GM18502 (cell line): Measurements from ENCODE around the gene HUS1B.
"Not testable (repeated sequence)": the region's sequence is repeated elsewhere in the genome, so short reads cannot be mapped to it uniquely, and the experiment has no call there.

Experiments
- ATAC-seq: cut with Tn5 transposase; IDR thresholded peaks from one replicate; pipeline ENCODE4 v1.9.1; 2021; ENCODE audit warnings: mild to moderate bottlenecking; ENCODE audit not compliant: unreplicated experiment, poor library complexity

The HUS1B gene

DNA sequence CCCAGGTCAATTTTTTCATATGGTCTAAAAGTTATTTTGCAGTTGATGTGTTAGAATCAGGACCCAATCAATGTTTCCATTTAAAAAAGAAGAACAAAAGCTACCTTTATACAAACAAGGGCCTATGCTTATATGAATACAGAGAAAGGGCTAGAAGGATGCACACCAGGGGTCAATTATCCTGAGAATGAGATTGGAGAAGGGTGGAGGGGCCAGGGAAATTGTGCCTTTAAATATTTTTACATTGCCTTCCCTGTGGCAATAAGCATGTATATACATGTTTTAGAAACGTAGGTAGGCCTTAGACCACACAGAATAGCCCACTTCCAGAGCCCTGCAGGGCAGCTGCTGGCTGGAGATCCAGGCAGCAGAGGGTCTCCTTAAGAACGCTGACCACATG lies 23.4 kb upstream of the HUS1B start:
- no peak for ATAC-seq

DNA sequence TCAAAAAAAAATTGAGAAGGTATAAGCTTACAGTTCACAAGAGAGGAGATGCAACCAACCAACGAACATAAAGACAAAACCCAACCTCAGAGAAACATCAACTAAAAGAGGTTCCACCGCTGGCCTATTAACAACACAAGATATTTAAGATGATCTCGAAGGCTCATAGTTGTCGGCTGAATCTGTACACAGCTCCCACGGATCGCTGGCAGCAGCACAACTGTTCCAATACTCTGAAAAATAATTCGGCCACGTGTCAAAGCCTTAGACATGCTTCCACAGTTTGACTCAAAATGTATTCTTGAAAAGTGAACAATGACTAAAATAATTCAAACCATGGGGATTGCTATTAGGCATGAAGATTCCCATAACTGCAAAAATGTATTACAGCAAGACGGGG lies 22.4 kb upstream of the HUS1B start:
- ATAC-seq: no peak

DNA sequence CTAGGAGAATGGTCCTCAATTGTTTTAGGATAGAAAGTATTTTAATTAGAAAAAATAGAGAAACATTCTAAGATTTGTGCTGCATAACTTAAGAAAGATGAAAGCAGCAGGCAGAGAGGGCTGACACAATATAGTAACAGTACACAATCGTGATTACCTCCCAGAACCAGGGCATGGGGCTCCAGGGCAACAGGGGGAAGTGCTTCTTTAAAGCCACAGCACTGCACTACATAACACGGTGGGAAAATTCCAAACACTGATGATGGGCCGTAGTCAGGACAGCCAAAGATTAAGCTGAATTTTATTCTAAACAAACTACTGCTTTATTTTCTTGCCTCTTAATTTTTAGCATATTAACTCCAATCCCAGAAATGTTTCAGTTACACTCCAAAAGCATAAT lies 21.6 kb upstream of the HUS1B start:
- ATAC-seq: no peak

DNA sequence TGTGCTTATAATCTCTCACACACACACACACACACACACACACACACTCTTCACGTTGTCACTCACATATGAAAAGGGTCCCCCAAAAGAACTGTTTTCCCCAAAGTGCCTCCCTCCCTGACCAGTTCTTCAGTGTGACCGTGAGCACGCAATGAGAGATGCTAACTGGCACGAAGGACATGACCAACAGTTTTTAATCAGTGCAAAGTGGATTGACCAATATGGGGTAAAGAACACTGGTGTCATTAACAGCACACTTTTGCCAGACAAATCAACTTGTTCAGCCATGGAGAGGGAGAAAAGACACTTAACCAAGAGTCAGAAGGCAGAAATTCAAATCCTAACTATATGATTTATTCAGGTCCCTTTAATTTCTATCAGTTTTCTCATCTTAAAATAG lies 21.0 kb upstream of the HUS1B start:
- no peak for ATAC-seq

DNA sequence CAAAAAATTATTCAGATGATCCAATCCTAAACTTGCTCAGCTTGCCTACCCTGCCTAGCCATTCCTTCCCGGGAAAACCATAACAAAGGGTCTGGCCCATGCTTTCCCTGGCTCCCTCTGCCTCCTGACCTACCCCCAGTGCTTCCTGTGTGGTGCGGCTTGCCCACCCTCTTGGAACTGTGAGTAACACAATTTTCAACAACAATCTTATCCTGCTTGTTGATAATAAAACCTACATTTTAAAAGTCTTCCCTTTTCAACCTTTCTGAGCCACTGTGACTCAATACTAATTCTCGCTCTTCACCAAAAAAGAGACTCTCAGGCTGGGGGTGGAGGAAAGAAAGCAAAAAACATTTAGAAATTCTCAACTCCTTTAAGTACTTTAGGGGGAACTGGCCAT lies 18.1 kb upstream of the HUS1B start:
- ATAC-seq: no peak

DNA sequence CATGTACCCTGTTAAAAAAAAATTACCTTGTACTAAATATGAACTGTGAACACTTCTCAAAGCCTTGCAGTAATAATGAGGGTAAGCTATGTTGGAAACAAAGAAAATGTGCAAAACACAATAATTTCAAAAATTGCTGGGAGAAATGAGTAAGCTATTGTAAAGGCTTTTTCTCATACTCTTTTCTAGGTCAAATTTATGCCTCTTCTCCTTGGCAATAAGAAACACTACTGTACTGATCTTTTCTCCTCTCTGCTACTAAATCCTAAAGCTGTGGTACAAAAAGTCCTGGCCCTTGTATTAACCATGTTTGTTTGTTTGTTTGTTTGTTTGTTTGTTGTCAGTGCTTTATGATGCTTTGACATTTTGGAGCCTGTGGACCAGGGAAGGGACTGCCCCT lies 17.5 kb upstream of the HUS1B start:
- ATAC-seq: no peak

DNA sequence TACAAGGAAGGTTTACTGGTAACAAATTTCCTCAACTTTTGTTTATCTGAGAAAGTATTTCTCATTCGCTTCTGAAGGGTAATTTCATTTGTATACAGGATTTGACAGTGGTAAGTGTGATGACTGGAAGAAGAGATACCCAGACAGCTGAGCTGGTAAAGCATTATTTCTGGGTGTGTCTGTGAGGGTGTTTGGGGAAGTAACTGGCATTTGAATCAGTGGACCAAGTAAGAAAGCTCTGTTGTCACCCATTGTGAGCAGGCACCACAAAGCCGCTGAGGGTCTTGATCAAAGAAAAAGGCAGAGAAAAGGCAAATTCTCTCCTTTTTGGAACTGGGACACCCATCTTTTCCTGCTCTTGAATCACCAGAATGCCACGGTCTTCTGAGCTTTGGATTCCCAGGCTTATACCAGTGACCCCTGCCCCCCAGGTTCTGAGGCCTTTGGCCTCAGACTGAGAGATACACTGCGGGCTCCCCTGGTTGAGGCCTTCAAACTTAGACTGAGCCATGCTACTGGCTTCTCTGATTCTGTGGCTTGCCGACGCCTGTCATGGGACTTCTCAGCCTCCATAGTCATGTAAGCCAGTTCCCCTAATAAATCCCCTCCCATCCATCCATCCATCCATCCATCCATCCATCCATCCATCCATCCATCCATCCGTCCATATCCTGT lies 10.5 kb upstream of the HUS1B start:
- ATAC-seq: no peak

DNA sequence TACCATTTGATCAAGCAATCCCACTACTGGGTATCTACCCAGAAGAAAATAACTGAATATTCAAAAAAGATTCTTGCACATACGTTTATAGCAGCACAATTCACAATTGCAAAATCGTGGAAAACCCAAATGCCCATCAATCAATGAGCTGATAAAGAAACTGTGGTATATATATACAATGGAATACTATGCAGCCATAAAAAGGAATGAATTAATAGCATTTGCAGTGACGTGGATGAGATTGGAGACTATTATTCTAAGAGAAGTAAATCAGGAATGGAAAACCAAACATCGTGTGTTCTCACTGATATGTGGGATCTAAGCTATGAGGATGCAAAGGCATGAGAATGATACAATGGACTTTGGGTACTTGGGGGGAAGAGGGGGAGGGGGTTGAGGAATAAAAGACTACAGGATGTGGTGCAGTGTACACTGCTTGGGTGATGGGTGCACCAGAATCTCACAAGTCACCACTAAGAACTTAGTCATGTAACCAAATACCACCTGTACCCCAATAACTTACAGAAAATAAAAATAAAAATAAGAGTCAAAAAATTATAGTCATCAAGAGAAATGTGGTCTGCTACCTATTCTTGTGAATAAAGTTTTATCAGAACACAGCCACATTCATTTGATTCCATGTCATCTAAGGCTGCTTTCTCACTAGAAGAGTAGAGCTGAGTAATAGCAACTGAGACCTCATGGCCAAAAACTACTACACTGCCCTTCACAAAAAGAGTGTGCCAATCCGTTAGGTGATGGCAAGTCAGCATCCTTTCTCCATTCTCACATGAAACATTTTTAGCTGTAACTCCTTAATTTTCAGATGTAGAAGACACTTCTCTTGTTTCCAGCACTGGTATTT lies 8.7 kb upstream of the HUS1B start:
- no peak for ATAC-seq

DNA sequence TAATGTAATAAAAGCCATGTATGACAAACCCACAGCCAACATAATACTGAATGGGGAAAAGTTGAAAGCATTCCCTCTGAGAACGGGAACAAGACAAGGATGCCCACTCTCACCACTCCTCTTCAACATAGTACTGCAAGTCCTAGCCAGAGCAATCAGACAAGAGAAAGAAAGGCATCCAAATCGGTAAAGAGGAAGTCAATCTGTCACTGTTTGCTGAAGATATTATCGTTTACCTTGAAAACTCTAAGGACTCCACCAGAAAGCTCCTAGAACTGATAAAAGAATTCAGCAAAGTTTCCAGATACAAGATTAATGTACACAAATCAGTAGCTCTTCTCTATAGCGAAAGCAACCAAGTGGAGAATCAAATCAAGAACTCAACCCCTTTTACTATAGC lies 6.9 kb upstream of the HUS1B start:
- not testable (repeated sequence) for ATAC-seq

DNA sequence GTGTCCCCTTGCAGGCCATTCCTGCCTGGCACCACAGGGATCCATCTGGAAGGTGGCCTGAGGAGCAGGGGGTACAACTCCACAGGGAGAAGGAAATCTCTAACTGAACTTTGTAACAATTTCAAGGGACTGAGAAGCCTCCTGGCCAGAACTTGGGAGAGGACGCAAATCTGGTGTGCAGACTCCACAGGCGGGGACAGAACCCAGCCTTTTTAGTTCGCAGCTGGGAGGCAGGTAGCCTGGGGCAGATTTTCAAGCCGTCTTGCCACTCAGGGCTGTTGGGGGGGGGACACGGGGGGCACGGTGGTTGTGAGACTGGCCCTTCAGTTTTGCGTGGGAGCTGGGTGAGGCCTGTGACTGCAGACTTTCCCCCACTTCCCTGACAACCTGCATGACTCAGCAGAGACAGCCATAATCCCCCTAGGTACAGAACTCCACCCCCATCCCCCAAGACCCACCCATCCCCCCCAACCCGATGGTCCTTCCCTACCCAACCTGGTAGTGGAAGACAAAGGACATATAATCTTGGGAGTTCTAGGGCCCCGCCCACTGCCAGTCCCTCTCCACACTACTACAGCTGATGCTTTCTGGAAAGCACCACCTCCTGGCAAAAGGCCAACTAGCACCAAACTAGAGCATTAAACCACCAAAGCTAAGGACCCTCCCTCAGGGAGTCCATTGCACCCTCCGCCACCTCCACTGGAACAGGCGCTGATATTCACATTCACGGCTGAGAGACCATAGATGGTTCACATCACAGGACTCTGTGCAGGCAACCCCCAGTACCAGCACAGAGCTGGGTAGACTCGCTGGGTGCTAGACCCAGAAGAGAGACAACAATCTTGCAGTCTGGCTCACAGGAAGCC lies 3.0 kb upstream of the HUS1B start:
- no peak for ATAC-seq

DNA sequence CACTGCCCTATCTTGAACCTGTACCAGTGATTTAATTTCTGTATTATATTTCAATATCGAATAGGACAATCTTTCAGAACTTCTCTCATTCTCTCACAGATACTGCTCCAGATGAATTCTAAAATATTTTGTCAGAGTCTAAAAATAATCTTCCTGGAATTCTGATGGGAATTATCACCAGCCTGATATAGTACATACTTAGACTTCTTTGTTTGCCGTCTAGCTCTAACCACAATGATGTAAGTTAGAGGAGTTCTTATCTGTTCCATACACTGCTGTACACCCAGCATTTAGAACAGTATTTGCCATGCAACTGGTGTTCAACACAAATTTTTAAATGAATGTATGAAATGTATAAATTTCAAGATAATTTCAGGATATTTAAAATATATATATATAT lies 1.3 kb upstream of the HUS1B start:
- ATAC-seq: no peak

DNA sequence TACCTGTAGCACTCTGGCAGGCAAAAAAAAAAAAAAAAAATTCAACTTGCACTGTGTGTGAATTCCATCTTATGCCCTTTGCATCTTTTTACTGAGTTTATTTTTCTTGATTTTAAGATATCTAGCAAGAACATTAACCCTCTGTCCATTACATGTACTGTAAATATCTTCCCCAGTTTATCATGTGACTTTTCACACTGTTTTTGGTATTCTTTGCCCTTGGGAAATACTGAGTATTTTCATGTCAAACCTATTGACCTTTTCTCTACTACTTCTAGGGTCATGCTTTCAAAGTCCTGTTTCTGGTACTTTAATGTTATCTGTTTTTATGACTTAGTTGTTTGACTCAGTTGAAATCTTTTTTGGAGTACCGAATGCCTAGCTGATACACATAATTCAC lies 843 bp upstream of the HUS1B start:
- no peak for ATAC-seq

DNA sequence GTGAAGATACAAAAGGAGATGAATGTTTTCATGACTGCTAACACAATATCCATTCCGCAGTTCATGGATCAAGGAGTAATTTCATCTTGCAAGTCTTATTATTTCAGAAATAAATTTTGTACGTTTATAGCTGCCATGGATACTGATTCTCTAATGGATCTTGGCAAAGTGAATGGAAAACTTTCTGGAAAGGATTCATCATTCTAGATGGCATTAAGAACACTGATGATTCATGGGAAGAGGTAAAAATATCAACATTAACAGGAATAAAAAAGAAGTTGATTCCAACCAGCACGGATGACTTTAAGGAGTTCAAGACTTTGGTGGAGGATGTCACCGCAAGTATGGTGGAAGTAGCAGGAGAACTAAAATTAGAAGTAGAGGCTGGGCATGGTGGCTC lies 2.8 kb downstream of the HUS1B start:
- ATAC-seq: no peak

DNA sequence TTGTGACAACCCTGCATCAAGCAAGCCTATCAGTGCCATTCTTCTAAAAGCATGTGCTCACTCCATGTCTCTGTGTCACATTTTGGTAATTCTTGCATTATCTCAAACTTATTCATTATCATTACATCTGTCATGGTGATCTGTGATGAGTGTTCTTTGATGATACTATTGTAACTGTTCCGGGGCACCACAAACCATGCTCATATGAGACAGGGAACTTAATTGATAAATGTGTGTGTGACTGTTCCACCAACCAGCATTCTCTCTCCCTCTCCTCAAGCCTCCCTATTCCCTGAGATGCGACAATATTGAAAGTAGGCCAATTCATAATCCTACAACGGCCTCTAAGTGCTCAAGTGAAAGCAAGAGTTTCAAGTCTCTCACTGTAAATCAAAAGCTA lies 4.0 kb downstream of the HUS1B start:
- no peak for ATAC-seq

DNA sequence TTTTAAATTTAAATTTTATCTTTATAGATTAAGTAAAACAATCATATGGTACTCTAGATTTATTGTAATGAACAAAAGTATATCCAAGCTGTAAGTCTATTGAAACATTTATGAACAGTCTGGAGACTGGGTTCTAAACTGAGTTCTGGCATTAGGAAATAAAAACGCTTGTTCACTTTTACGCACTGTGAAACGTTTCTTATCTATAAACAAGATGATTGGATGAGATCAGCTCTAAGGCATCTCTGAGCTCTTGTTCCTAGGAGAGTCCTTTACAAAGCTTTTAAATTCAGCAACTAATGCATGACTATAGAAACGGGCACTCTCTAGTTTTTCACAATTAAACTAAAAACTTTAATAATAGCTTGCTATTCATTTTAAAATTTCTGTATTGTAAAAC lies 6.8 kb downstream of the HUS1B start:
- ATAC-seq: no peak

DNA sequence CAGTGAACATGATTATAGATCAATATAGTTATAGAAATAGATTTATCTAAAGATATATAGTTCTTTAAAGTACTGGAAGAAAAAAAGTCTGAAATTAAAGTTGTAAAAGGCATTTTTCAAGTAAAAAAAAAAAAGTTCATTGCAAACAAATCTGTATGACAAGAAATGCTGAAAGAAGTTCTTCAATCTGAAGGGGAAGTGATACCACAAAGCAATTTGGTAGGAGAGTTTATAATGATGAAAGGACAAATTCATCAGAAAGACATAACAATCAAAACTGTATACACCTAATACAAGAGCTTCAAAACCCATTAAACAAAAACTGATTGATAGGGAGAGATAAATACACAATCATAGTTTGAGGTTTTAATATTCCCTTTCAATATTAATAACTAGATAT lies 14.1 kb downstream of the HUS1B start:
- no peak for ATAC-seq

DNA sequence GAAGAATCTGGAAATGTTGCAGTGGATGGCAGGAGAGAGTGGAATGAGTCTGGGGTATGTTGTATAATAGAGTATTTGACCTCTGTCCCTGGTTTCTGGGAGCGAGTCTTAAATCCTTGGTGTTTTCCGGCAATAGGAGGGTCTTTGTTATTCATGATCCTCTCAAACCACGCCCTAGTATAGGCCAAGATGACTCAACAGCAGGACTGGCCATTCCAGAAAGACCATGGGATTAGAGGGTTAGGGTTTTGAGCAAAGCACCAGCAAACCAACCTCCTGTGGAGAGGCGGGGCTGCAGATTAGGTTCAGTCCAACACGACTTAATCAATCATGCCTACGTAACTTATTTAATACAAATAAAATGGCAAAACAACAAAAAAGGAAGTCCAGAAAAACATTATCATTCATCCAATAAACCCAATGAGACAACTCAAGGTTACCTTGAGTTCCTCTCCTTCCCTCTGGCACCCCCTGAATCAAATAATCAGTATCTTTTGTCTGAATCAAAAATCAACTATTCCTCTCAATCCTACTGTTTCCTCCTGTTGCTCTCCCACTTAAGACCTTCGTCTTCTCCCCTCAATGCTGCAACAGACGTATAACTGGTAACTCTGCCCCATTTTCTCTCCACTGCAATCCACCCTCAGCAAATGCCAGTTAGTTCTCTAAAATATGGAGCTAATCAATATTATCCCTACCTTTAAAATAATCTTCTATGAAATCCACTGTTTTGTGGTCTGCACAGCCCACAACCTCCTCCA lies 15.5 kb downstream of the HUS1B start:
- ATAC-seq: no peak

DNA sequence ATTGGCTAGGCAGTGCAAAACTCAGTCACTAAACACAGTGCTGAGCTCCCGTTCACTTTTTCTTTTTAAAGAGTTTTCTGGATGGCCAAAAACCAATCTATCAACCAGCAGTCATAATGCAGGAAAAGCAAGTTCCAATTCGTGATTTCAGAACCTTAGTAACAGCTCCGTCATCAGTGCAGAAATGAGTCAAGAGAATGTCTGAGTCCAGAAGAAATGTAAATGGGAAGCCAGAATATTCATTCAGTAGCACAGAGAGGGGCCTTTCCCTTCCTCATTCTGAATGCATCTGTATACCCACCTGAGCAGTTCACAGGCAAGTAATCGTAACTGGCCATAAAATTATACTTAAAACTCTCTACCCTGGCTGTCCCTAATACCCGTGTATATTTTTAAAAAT lies 20.4 kb downstream of the HUS1B start:
- ATAC-seq: peak; percentile 79

DNA sequence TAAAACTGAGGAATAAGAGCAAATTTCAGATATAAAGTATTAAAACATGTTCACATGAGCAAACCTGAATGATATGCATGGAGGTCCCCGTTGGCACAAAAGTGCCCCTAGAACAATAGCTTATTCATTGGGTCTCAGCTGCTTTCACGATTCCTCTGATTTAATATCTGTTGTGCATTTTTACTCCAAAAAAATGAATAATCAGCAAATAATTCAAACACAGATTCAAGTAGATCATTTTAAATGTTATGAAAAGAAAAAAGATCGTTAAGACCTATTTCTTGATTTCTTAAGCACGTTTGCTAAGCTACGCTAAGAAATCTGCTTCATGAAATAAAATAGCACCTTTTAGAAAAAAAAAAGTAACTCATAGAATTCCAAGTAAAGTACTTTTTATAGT lies 21.7 kb downstream of the HUS1B start:
- ATAC-seq: no peak

DNA sequence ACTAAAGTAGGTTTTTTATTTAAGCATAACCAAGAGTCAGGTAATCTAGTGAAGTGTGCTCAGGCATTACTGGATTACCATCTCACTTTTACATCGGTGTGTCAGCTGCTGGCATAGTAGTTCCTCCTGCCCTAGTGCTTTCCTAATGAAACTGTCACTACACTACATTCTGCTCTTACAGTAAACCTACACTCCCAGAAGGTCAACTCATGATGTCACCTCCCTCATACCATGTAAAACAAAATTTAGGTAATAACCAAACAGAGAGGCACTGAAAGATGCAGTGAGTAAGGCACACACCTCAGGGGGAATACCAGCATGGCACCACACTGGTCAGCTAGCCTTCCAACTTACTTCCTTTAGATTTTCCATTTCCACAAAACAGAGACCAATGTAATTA lies 23.3 kb downstream of the HUS1B start:
- ATAC-seq: no peak
